Endodermal cell (in vitro differentiated cells): Measurements from ENCODE around the gene SHC2. TPM values are rescaled to one million over a fixed set of nuclear protein-coding genes. Genes with fewer than 3 reads are reported as not detected.

ENCODE experiments used
- DNase-seq: peaks from one replicate; pipeline ENCODE4 v3.0.0-alpha.2; 2017
- H3K27ac ChIP-seq: 2 replicates; pipeline ENCODE4 v1.5.1; 2013; ENCODE audit warnings: mild to moderate bottlenecking, low read depth, low read length, moderate library complexity
- H3K27me3 ChIP-seq: 2 replicates; pipeline ENCODE4 v1.6.1; 2013; ENCODE audit warnings: mild to moderate bottlenecking, low read length, moderate library complexity; ENCODE audit not compliant: insufficient read depth, control insufficient read depth, poor library complexity, severe bottlenecking
- H3K36me3 ChIP-seq: 2 replicates; pipeline ENCODE4 v1.7.0; 2013; ENCODE audit warnings: mild to moderate bottlenecking, low read length, moderate library complexity; ENCODE audit not compliant: control insufficient read depth, insufficient read depth
- H3K4me1 ChIP-seq: one replicate; pipeline ENCODE4 v1.7.0; 2013; ENCODE audit warnings: low read length; ENCODE audit not compliant: control insufficient read depth, insufficient read depth
- H3K4me3 ChIP-seq: 2 replicates; pipeline ENCODE4 v1.5.1; 2013; ENCODE audit warnings: mild to moderate bottlenecking, low read length, moderate library complexity
- H3K9ac ChIP-seq: 2 replicates; pipeline ENCODE4 v1.6.1; 2013; ENCODE audit warnings: mild to moderate bottlenecking, low read length, moderate library complexity; ENCODE audit not compliant: poor library complexity, severe bottlenecking; ENCODE audit errors: extremely low read depth
- H3K9me3 ChIP-seq: 2 replicates; pipeline ENCODE4 v1.6.1; 2013; ENCODE audit warnings: mild to moderate bottlenecking, low read length, moderate library complexity; ENCODE audit not compliant: control insufficient read depth
- H3K27ac Mint-ChIP-seq: 2 replicates; pipeline ENCODE4 v1.8.0; 2020; ENCODE audit warnings: mixed read lengths
- H3K27me3 Mint-ChIP-seq: 2 replicates; pipeline ENCODE4 v1.8.0; 2021; ENCODE audit warnings: mild to moderate bottlenecking, mixed read lengths; ENCODE audit not compliant: insufficient read depth
- H3K36me3 Mint-ChIP-seq: 2 replicates; pipeline ENCODE4 v1.8.0; 2020; ENCODE audit warnings: low read depth, mixed read lengths
- H3K4me1 Mint-ChIP-seq: 2 replicates; pipeline ENCODE4 v1.8.0; 2020; ENCODE audit warnings: mixed read lengths
- H3K4me3 Mint-ChIP-seq: 2 replicates; pipeline ENCODE4 v1.8.0; 2020; ENCODE audit warnings: mild to moderate bottlenecking, moderate library complexity, mixed read lengths
- H3K9me3 Mint-ChIP-seq: 2 replicates; pipeline ENCODE4 v1.8.0; 2020; ENCODE audit warnings: mild to moderate bottlenecking, mixed read lengths
- WGBS, 2 experiments: methylation state at CpG; one replicate each; pipeline versions ENCODE4 v1.1.5 to v1.1.7; 2013; ENCODE audit warnings: missing lambda C conversion rate in 2 of 2, mixed read lengths in 1 of 2; ENCODE audit not compliant: insufficient coverage in 1 of 2, insufficient read length in 1 of 2; 5-methylcytosine and 5-hydroxymethylcytosine counted together
- total RNA-seq, 2 donors: library from RNA; stranded (reverse); fragmentation: NEBNext Ultra II Directional in 1 of 2; extraction: Animal tissue kit (Norgen Biotek cat#: 25700) in 1 of 2; gene quantifications; 2 replicates in 1 of 2; 3 replicates in 1 of 2; pipeline ENCODE4 v1.2.1, GENCODE V29; 2021
- TF ChIP-seq, protein P1 (sequence below): fragments of 200-600 bp; sonication (generic); conservative IDR thresholded peaks from 2 replicates; pipeline ENCODE4 v1.5.0; 2021; ENCODE audit warnings: antibody characterized with exemption, mild to moderate bottlenecking

SHC2 gene
- total RNA-seq, 2 donors from 2014 or later = 56.5 to 93.0 TPM

DNA sequence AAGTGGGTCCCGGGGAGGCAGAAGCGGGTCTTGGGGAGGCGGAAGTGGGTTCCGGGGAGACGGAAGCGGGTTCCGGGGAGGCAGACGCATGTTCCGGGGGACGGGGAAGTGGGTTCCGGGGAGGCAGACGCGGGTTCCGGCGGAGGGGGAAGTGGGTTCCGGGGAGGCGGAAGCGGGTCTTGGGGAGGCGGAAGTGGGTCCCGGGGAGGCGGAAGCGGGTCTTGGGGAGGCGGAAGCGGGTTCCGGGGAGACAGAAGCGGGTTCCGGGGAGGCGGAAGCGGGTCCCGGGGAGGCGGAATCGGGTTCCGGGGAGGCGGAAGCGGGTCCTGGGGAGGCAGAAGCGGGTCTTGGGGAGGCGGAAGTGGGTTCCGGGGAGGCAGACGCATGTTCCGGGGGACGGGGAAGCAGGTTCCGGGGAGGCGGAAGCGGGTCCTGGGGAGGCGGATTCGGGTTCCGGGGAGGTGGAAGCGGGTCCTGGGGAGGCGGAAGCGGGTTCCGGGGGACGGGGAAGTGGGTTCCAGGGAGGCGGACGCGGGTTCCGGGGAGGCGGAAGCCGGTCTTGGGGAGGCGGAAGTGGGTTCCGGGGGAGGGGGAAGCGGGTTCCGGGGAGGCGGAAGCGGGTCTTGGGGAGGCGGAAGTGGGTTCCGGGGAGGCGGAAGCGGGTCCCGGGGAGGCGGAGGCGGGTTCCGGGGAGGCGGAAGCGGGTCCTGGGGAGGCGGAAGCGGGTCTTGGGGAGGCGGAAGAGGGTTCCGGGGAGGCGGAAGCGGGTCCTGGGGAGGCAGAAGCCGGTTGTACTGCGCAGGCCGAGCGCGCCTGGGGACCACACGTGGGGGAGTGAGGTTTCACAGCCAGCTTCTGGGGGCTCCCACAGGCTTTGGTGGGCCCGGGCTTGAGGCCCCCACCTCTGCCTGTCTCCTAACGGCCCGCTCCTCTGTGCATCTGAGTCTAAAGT is 2.5 kb downstream of the SHC2 start:
- H3K27me3 Mint-ChIP-seq = peaks cover 5% of the 10 kb centered on the region
- no peaks in the 10 kb centered on the region for H3K9me3 Mint-ChIP-seq
- Histone ChIP-seq H3K4me3 (no peak overlapping the region), H3K4me1 (no peaks in the 10 kb centered on the region), H3K27ac (no peak overlapping the region), H3K9me3 (no peaks in the 10 kb centered on the region), H3K9ac (no peak overlapping the region), H3K36me3 (peaks cover 5% of the 10 kb centered on the region), H3K27me3 (no peaks in the 10 kb centered on the region)
- H3K27ac Mint-ChIP-seq = no peak overlapping the region
- no peak overlapping the region for H3K4me3 Mint-ChIP-seq
- H3K36me3 Mint-ChIP-seq = peaks cover 29% of the 10 kb centered on the region
- DNase-seq = no peak
- TF ChIP-seq, protein P1, sequence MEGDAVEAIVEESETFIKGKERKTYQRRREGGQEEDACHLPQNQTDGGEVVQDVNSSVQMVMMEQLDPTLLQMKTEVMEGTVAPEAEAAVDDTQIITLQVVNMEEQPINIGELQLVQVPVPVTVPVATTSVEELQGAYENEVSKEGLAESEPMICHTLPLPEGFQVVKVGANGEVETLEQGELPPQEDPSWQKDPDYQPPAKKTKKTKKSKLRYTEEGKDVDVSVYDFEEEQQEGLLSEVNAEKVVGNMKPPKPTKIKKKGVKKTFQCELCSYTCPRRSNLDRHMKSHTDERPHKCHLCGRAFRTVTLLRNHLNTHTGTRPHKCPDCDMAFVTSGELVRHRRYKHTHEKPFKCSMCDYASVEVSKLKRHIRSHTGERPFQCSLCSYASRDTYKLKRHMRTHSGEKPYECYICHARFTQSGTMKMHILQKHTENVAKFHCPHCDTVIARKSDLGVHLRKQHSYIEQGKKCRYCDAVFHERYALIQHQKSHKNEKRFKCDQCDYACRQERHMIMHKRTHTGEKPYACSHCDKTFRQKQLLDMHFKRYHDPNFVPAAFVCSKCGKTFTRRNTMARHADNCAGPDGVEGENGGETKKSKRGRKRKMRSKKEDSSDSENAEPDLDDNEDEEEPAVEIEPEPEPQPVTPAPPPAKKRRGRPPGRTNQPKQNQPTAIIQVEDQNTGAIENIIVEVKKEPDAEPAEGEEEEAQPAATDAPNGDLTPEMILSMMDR = no peak
- 97 to 98% methylated on average over 62 to 88 of the region's 89 CpGs for WGBS, 2 experiments
- peaks cover 3% of the 10 kb centered on the region for H3K4me1 Mint-ChIP-seq

DNA sequence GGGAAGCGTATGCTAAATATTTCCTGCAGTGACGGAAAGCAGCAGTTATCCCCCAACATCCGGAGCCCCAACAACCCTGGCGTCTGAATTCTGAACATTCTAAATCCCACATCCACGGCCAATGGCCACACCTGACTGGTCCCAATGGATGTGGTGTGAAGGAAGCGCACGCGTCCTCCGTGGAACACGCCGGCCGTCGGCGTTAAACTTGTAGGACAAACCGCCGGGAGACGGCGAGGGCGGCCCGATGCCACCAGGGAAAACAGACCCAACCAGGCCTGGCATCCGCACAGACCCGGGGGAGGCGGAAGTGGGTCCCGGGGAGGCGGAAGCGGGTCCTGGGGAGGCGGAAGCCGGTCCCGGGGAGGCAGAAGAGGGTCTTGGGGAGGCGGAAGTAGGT is 3.2 kb downstream of the SHC2 start:
- peaks cover 4% of the 10 kb centered on the region for H3K27me3 Mint-ChIP-seq
- Histone ChIP-seq H3K9ac (no peak overlapping the region), H3K4me1 (no peaks in the 10 kb centered on the region), H3K36me3 (peaks cover 5% of the 10 kb centered on the region), H3K27ac (no peak overlapping the region), H3K9me3 (no peaks in the 10 kb centered on the region), H3K27me3 (no peaks in the 10 kb centered on the region), H3K4me3 (no peak overlapping the region)
- no peak for DNase-seq
- H3K9me3 Mint-ChIP-seq = peaks cover under 1% of the 10 kb centered on the region
- H3K4me1 Mint-ChIP-seq = peaks cover 3% of the 10 kb centered on the region
- TF ChIP-seq, protein P1 = no peak
- WGBS, 2 experiments = 94 to 95% methylated on average over 22 to 30 of the region's 30 CpGs
- H3K36me3 Mint-ChIP-seq = peaks cover 35% of the 10 kb centered on the region
- H3K4me3 Mint-ChIP-seq = no peak overlapping the region
- H3K27ac Mint-ChIP-seq = no peak overlapping the region

DNA sequence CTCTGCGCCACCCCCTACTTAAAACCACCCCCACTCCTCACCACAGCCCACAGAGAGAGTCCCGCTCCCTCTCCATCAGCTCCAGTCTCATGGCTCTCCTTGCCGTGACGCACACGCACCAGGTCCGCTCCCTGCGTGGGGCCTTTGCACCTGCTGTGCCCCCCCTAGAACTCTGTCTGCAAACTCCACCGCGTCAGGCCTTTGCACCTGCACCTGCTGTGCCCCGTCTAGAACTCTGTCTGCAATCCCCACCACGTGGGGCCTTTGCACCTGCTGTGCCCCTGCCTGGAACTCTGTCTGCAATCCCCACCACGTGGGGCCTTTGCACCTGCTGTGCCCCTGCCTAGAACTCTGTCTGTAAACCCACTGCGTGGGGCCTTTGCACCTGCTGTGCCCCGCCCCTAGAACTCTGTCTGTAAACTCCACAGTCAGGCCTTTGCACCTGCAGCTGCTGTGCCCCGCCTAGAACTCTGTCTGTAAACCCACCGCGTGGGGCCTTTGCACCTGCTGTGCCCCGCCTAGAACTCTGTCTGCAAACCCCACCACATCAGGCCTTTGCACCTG is 4.2 kb downstream of the SHC2 start:
- no peak overlapping the region for H3K27ac ChIP-seq
- peaks cover 3% of the 10 kb centered on the region for H3K4me1 Mint-ChIP-seq
- H3K36me3 ChIP-seq = peaks cover 5% of the 10 kb centered on the region
- TF ChIP-seq, protein P1 = no peak
- H3K9me3 Mint-ChIP-seq = peaks cover 6% of the 10 kb centered on the region
- no peaks in the 10 kb centered on the region for H3K27me3 ChIP-seq
- peaks cover 41% of the 10 kb centered on the region for H3K36me3 Mint-ChIP-seq
- H3K27me3 Mint-ChIP-seq = no peaks in the 10 kb centered on the region
- H3K9me3 ChIP-seq = peaks cover 2% of the 10 kb centered on the region
- WGBS, 2 experiments = 85 to 91% methylated on average over 12 to 18 of the region's 18 CpGs
- H3K27ac Mint-ChIP-seq = no peak overlapping the region
- H3K4me3 Mint-ChIP-seq = no peak overlapping the region
- no peak overlapping the region for H3K4me3 ChIP-seq
- H3K9ac ChIP-seq = no peak overlapping the region
- H3K4me1 ChIP-seq = no peaks in the 10 kb centered on the region
- no peak for DNase-seq
